Measurements from ENCODE around the gene LRRC18.
A peak's percentile ranks its signal among the peaks of the same experiment; 100 is the strongest.

LRRC18 gene

GRCh38 chr10:48939790-48940325, at the start of gene LRRC18:
LRRC18 (minus strand) TSS chr10:48939840; CDS start chr10:48914155, 25,685 bp downstream.
- no peak for DNase-seq (ENCODE audit: low spot score in 2 of 2)
- no peaks in the 10 kb centered on the region for H3K4me1 ChIP-seq
- no peaks in the 10 kb centered on the region for H3K36me3 ChIP-seq (replicated peaks)
- in situ Hi-C loops (cut with MboI; ENCODE audit: low sequenced_read_pairs), result no loop called here
- H3K4me3 ChIP-seq, result no peak within 1 kb of the TSS
- H3K9me3 ChIP-seq, result no peaks in the 10 kb centered on the region
- H3K27me3 ChIP-seq (ENCODE audit: low read depth), result no peaks in the 10 kb centered on the region

GRCh38 chr10:48985621-48986158, 46.0 kb upstream of the LRRC18 start:
- Histone ChIP-seq H3K27me3 (ENCODE audit: low read depth) (no peaks in the 10 kb centered on the region), H3K4me1 (no peaks in the 10 kb centered on the region), H3K36me3 (replicated peaks) (no peaks in the 10 kb centered on the region), H3K9me3 (no peaks in the 10 kb centered on the region), H3K4me3 (no peak overlapping the region)
- in situ Hi-C loops (cut with MboI; ENCODE audit: low sequenced_read_pairs), result no loop called here
- no peak for DNase-seq (ENCODE audit: low spot score in 2 of 2)

GRCh38 chr10:48983648-48984351, 44.2 kb upstream of the LRRC18 start:
- no peaks in the 10 kb centered on the region for H3K9me3 ChIP-seq
- no peaks in the 10 kb centered on the region for H3K36me3 ChIP-seq (replicated peaks)
- in situ Hi-C loops (cut with MboI; ENCODE audit: low sequenced_read_pairs), result no loop called here
- no peak for DNase-seq (ENCODE audit: low spot score in 2 of 2)
- H3K4me3 ChIP-seq, result no peak overlapping the region
- no peaks in the 10 kb centered on the region for H3K27me3 ChIP-seq (ENCODE audit: low read depth)
- H3K4me1 ChIP-seq, result no peaks in the 10 kb centered on the region

GRCh38 chr10:48982584-48982983, 42.9 kb upstream of the LRRC18 start:
- H3K27me3 ChIP-seq (ENCODE audit: low read depth), result no peaks in the 10 kb centered on the region
- no peak overlapping the region for H3K4me3 ChIP-seq
- no peak for DNase-seq (ENCODE audit: low spot score in 2 of 2)
- no peaks in the 10 kb centered on the region for H3K36me3 ChIP-seq (replicated peaks)
- no peaks in the 10 kb centered on the region for H3K9me3 ChIP-seq
- no peaks in the 10 kb centered on the region for H3K4me1 ChIP-seq
- in situ Hi-C loops (cut with MboI; ENCODE audit: low sequenced_read_pairs), result no loop called here

GRCh38 chr10:48981310-48981907, 41.8 kb upstream of the LRRC18 start:
- no peaks in the 10 kb centered on the region for H3K9me3 ChIP-seq
- no peak overlapping the region for H3K4me3 ChIP-seq
- in situ Hi-C loops (cut with MboI; ENCODE audit: low sequenced_read_pairs), result no loop called here
- peak; percentile 6 to 60 for DNase-seq (ENCODE audit: low spot score in 2 of 2)
- H3K36me3 ChIP-seq (replicated peaks), result no peaks in the 10 kb centered on the region
- H3K4me1 ChIP-seq, result no peaks in the 10 kb centered on the region
- no peaks in the 10 kb centered on the region for H3K27me3 ChIP-seq (ENCODE audit: low read depth)

GRCh38 chr10:48978318-48978717, 38.7 kb upstream of the LRRC18 start:
- Histone ChIP-seq H3K4me1 (no peaks in the 10 kb centered on the region), H3K9me3 (no peaks in the 10 kb centered on the region), H3K4me3 (no peak overlapping the region), H3K36me3 (replicated peaks) (no peaks in the 10 kb centered on the region), H3K27me3 (ENCODE audit: low read depth) (no peaks in the 10 kb centered on the region)
- in situ Hi-C loops (cut with MboI; ENCODE audit: low sequenced_read_pairs), result no loop called here
- no peak for DNase-seq (ENCODE audit: low spot score in 2 of 2)

- Histone ChIP-seq H3K9me3 (no peaks in the 10 kb centered on the region), H3K4me1 (no peaks in the 10 kb centered on the region), H3K27me3 (ENCODE audit: low read depth) (no peaks in the 10 kb centered on the region), H3K4me3 (no peak overlapping the region), H3K36me3 (replicated peaks) (no peaks in the 10 kb centered on the region)
- no peak for DNase-seq (ENCODE audit: low spot score in 2 of 2)
- in situ Hi-C loops (cut with MboI; ENCODE audit: low sequenced_read_pairs), result no loop called here
These were observed 36.6 kb upstream of the LRRC18 start for GRCh38 chr10:48976196-48976595.

- Histone ChIP-seq H3K4me1 (no peaks in the 10 kb centered on the region), H3K4me3 (no peak overlapping the region), H3K36me3 (replicated peaks) (no peaks in the 10 kb centered on the region), H3K9me3 (no peaks in the 10 kb centered on the region), H3K27me3 (ENCODE audit: low read depth) (no peaks in the 10 kb centered on the region)
- in situ Hi-C loops (cut with MboI; ENCODE audit: low sequenced_read_pairs), result no loop called here
- no peak for DNase-seq (ENCODE audit: low spot score in 2 of 2)
These were observed 35.0 kb upstream of the LRRC18 start for GRCh38 chr10:48974510-48975156.

GRCh38 chr10:48973065-48973464, 33.4 kb upstream of the LRRC18 start:
- Histone ChIP-seq H3K27me3 (ENCODE audit: low read depth) (no peaks in the 10 kb centered on the region), H3K4me1 (no peaks in the 10 kb centered on the region), H3K9me3 (no peaks in the 10 kb centered on the region), H3K4me3 (no peak overlapping the region), H3K36me3 (replicated peaks) (no peaks in the 10 kb centered on the region)
- DNase-seq (ENCODE audit: low spot score in 2 of 2), result no peak
- in situ Hi-C loops (cut with MboI; ENCODE audit: low sequenced_read_pairs), result no loop called here

GRCh38 chr10:48970654-48971053, 31.0 kb upstream of the LRRC18 start:
- DNase-seq (ENCODE audit: low spot score in 2 of 2), result no peak
- H3K36me3 ChIP-seq (replicated peaks), result no peaks in the 10 kb centered on the region
- H3K27me3 ChIP-seq (ENCODE audit: low read depth), result no peaks in the 10 kb centered on the region
- H3K9me3 ChIP-seq, result no peaks in the 10 kb centered on the region
- no peak overlapping the region for H3K4me3 ChIP-seq
- H3K4me1 ChIP-seq, result no peaks in the 10 kb centered on the region
- in situ Hi-C loops (cut with MboI; ENCODE audit: low sequenced_read_pairs), result no loop called here

GRCh38 chr10:48970046-48970445, 30.4 kb upstream of the LRRC18 start:
- no peak for DNase-seq (ENCODE audit: low spot score in 2 of 2)
- in situ Hi-C loops (cut with MboI; ENCODE audit: low sequenced_read_pairs), result no loop called here
- H3K4me1 ChIP-seq, result no peaks in the 10 kb centered on the region

GRCh38 chr10:48968036-48968435, 28.4 kb upstream of the LRRC18 start:
- H3K36me3 ChIP-seq (replicated peaks), result no peaks in the 10 kb centered on the region
- DNase-seq (ENCODE audit: low spot score in 2 of 2), result no peak
- H3K4me3 ChIP-seq, result no peak overlapping the region
- H3K27me3 ChIP-seq (ENCODE audit: low read depth), result no peaks in the 10 kb centered on the region
- in situ Hi-C loops (cut with MboI; ENCODE audit: low sequenced_read_pairs), result no loop called here
- no peaks in the 10 kb centered on the region for H3K4me1 ChIP-seq
- H3K9me3 ChIP-seq, result no peaks in the 10 kb centered on the region

More at GRCh38 chr10:48970046-48970445, 30.4 kb upstream of the LRRC18 start:
- no peak overlapping the region for H3K4me3 ChIP-seq
- no peaks in the 10 kb centered on the region for H3K9me3 ChIP-seq
- no peaks in the 10 kb centered on the region for H3K36me3 ChIP-seq (replicated peaks)
- H3K27me3 ChIP-seq (ENCODE audit: low read depth), result no peaks in the 10 kb centered on the region

GRCh38 chr10:48965460-48965859, 25.8 kb upstream of the LRRC18 start:
- H3K4me3 ChIP-seq, result no peak overlapping the region
- no peaks in the 10 kb centered on the region for H3K36me3 ChIP-seq (replicated peaks)
- in situ Hi-C loops (cut with MboI; ENCODE audit: low sequenced_read_pairs), result no loop called here
- H3K27me3 ChIP-seq (ENCODE audit: low read depth), result no peaks in the 10 kb centered on the region
- no peaks in the 10 kb centered on the region for H3K4me1 ChIP-seq
- no peaks in the 10 kb centered on the region for H3K9me3 ChIP-seq
- no peak for DNase-seq (ENCODE audit: low spot score in 2 of 2)

- H3K36me3 ChIP-seq (replicated peaks), result no peaks in the 10 kb centered on the region
- no peaks in the 10 kb centered on the region for H3K27me3 ChIP-seq (ENCODE audit: low read depth)
- DNase-seq (ENCODE audit: low spot score in 2 of 2), result no peak
- in situ Hi-C loops (cut with MboI; ENCODE audit: low sequenced_read_pairs), result no loop called here
- no peaks in the 10 kb centered on the region for H3K4me1 ChIP-seq
- H3K9me3 ChIP-seq, result no peaks in the 10 kb centered on the region
- H3K4me3 ChIP-seq, result no peak overlapping the region
These were observed 24.4 kb upstream of the LRRC18 start for GRCh38 chr10:48964038-48964437.

Measured in HAP-1 (cell line).